22Rv1 (cell line): Measurements from ENCODE around the gene RGS7.

Experiments
- H3K27ac ChIP-seq: fragments of 450-650 bp; 2 replicates; pipeline ENCODE4 v1.5.1; 2017
- ZFX ChIP-seq: fragments of 450-650 bp; IDR thresholded peaks from 2 replicates; pipeline ENCODE4 v1.6.1; 2017; ENCODE audit warnings: antibody characterized with exemption, borderline replicate concordance
- TF ChIP-seq, protein P1 (sequence below): fragments of 450-650 bp; IDR thresholded peaks from 2 replicates; pipeline ENCODE4 v1.5.1; 2017; ENCODE audit warnings: mild to moderate bottlenecking

Gene RGS7

DNA sequence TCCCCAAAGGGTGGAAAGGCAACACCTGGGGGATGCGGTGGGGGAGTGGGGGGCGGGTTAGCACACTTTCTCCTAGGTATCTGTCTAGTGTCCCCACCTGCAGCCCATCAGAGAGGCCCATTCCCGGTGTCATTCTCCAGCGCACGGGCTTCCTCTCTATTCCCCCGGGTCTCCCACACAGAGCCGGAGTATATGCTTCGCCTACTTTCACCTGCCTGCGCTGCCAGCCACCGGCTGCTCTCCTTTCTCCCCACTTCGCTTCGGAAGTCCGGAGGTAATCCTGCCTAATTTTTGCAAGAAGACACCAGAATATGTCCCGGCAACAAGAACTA lies 852 bp downstream of the RGS7 start:
- TF ChIP-seq, protein P1, sequence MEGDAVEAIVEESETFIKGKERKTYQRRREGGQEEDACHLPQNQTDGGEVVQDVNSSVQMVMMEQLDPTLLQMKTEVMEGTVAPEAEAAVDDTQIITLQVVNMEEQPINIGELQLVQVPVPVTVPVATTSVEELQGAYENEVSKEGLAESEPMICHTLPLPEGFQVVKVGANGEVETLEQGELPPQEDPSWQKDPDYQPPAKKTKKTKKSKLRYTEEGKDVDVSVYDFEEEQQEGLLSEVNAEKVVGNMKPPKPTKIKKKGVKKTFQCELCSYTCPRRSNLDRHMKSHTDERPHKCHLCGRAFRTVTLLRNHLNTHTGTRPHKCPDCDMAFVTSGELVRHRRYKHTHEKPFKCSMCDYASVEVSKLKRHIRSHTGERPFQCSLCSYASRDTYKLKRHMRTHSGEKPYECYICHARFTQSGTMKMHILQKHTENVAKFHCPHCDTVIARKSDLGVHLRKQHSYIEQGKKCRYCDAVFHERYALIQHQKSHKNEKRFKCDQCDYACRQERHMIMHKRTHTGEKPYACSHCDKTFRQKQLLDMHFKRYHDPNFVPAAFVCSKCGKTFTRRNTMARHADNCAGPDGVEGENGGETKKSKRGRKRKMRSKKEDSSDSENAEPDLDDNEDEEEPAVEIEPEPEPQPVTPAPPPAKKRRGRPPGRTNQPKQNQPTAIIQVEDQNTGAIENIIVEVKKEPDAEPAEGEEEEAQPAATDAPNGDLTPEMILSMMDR = no peak
- no peak for TF ChIP-seq ZFX
- H3K27ac ChIP-seq = no peak overlapping the region

DNA sequence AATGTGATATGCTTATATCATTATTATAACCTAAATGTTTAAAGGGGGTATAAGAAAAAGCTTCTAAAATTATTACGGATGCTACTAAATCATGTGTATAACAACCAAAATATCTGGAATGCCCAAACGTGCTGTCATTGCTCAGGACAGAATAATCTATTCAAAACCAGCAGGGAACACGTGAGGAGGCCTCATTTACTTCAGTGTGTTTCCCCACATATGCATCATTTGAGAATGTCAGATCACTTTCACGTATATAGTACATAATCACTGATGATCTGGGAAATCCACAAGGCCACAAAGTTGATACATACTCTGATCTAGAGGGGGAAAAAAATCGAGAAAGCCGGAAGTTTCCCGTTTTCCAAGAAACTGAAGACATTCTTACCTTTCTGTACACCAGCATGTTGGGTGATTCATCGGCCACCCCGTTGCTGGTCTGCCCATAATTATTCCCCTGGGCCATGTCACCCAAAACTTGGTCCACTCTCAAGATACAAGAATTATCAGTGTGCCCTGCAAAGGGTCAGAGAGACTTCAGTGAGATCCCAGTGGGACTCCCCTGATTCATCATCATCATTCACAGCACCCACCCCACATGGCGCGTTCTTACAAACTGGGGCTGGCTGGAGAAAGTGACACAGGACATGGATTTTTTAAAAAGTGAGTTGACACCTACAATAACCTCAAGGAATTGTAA lies 1.5 kb downstream of the RGS7 start:
- no peak for TF ChIP-seq ZFX
- TF ChIP-seq, protein P1 = no peak
- no peak overlapping the region for H3K27ac ChIP-seq

DNA sequence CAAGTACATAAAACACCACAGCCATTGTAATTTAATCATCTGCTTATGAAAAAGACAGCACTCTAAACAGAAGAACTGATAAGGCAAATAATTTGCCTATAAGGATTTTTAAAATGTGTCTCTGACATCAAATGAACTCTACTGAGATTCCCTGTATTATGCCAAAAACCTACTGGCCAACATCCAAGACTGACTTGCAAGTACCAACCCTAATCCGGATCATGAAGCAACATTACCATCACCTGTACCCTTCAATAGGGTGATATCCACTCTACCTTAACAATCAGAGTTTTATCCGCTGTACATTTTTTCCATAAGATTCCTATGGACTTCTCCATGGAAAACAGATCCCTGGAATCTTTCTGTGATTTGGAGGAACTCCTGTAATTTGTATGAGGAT lies 4.6 kb downstream of the RGS7 start:
- H3K27ac ChIP-seq = no peak overlapping the region
- TF ChIP-seq, protein P1 = no peak
- no peak for TF ChIP-seq ZFX

DNA sequence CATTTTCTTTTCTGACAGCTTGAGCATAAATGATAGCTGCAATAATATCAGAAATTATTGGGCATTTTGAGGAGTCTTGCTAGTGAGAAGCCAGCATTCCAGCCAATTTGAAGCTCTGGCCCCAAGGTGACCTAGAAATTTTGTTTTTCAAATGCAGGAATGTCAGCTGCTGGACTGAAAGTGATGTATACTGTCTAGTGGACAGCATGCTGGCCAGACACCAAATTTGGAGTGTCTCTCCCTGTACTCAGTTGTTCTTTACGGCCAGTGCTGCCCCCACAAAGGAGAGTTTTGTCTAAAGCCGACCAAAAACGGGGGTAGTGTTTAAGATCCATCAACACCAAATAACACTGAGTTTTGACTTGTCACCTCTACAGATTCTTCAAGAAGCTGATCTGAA lies 5.2 kb downstream of the RGS7 start:
- no peak overlapping the region for H3K27ac ChIP-seq
- TF ChIP-seq ZFX = no peak
- TF ChIP-seq, protein P1 = no peak

DNA sequence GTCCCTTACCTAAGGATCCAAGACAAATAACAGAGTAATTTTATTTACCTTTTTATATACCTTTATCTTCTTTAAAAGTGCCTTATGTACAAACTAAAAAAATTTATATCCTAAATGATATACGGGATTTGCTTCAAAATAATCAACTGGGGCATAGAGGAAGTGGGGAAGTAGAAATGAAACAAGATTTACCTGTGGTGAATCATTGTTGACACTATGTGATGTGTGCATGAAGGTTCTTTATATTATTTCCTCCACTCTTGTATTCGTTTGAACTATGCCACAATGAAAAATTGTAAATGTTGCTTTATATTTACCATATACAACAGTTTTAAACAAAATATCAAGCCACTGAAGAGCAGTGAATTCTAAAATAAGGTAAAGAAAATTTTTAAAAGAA lies 13.0 kb downstream of the RGS7 start:
- TF ChIP-seq ZFX = no peak
- TF ChIP-seq, protein P1 = no peak
- no peak overlapping the region for H3K27ac ChIP-seq

DNA sequence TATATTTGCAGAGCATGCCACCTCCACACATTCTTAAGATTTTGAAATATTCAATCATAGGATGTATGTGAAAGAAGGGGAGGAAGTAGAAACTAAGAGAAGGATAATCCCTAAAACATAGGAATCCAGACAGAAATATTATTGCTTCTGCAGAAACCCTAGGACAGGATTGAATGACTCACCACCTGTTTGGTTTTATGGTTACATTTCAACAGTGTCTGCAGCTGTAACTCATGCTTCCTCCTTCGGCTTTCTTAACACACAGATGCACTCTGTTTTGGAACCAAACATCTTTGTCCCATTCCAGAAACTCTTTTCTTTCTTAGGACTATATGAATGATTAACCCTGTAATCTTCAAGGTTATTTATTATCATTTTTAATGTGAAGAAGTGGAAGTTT lies 20.7 kb downstream of the RGS7 start:
- TF ChIP-seq, protein P1 = no peak
- no peak overlapping the region for H3K27ac ChIP-seq

DNA sequence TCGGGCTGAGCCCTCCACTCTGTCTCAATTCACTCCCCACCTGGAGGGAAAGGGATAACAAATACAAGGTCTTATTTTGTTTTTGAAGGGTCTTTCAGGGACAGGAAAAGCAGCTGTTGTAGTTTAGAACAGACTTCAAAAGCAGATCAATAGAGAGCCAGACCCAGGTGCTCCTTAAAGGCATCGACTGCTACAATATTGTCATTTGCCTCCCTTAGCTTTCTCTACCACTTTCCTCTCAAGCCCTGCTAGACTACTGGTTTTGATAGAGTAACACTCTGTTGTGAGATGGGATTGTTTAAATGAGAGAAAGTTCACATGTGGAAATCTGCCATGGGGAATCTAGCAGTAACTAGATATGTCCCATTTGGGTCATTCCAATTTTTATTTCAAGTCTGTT lies 24.0 kb downstream of the RGS7 start:
- H3K27ac ChIP-seq = no peak overlapping the region
- TF ChIP-seq, protein P1 = no peak
- no peak for TF ChIP-seq ZFX
